GM23338 (cell line): Measurements from ENCODE around the gene DNAJB12.

Source experiments
- CREB1 ChIP-seq: fragments of 250-450 bp; sonication (Bioruptor Pico); IDR thresholded peaks from 2 replicates; pipeline ENCODE4 v1.5.0; 2020; ENCODE audit warnings: low read depth, mild to moderate bottlenecking, moderate library complexity
- EZH2 ChIP-seq: fragments of 200-600 bp; sonication (generic); IDR thresholded peaks from one replicate; pipeline ENCODE4 v1.8.0; 2017; ENCODE audit warnings: antibody characterized with exemption, mild to moderate bottlenecking, low read depth; ENCODE audit not compliant: unreplicated experiment
- EZH2phosphoT487 ChIP-seq: fragments of 200-600 bp; sonication (generic); IDR thresholded peaks from one replicate; pipeline ENCODE4 v1.8.1; 2018; ENCODE audit warnings: antibody characterized with exemption; ENCODE audit not compliant: unreplicated experiment
- JUNB ChIP-seq: IDR thresholded peaks from one replicate; pipeline ENCODE4 v1.6.1; 2016; ENCODE audit warnings: antibody characterized with exemption; ENCODE audit not compliant: unreplicated experiment
- NANOG ChIP-seq: IDR thresholded peaks from 2 replicates; pipeline ENCODE4 v1.6.1; 2016; ENCODE audit warnings: antibody characterized with exemption, borderline replicate concordance
- POLR2AphosphoS5 ChIP-seq: IDR thresholded peaks from 2 replicates; pipeline ENCODE4 v1.6.1; 2016; ENCODE audit warnings: antibody characterized with exemption, low read depth
- ZNF114 ChIP-seq: fragments of 250-450 bp; sonication (Bioruptor Pico); IDR thresholded peaks from 2 replicates; pipeline ENCODE4 v1.5.0; 2020; ENCODE audit warnings: mild to moderate bottlenecking, moderate library complexity
- TF ChIP-seq, protein P1 (sequence below), 2 experiments: fragments of 200-600 bp in 1 of 2; sonication (generic) in 1 of 2; conservative IDR thresholded peaks; 2 replicates each; pipeline versions ENCODE4 v1.5.1 to v1.6.1; 2016 to 2017; ENCODE audit warnings: antibody characterized with exemption in 2 of 2, low read depth in 2 of 2, mild to moderate bottlenecking in 2 of 2, moderate library complexity in 1 of 2
- TF ChIP-seq, protein P2 (sequence below): IDR thresholded peaks from one replicate; pipeline ENCODE4 v1.6.1; 2018; ENCODE audit warnings: antibody characterized with exemption; ENCODE audit not compliant: unreplicated experiment
- TF ChIP-seq, protein P3 (sequence below): IDR thresholded peaks from 2 replicates; pipeline ENCODE4 v1.6.1; 2016; ENCODE audit warnings: antibody characterized with exemption
- TF ChIP-seq, protein P4 (sequence below): fragments of 250-450 bp; sonication (Bioruptor Pico); IDR thresholded peaks from 2 replicates; pipeline ENCODE4 v1.5.0; 2020; ENCODE audit warnings: mild to moderate bottlenecking, moderate library complexity

DNA sequence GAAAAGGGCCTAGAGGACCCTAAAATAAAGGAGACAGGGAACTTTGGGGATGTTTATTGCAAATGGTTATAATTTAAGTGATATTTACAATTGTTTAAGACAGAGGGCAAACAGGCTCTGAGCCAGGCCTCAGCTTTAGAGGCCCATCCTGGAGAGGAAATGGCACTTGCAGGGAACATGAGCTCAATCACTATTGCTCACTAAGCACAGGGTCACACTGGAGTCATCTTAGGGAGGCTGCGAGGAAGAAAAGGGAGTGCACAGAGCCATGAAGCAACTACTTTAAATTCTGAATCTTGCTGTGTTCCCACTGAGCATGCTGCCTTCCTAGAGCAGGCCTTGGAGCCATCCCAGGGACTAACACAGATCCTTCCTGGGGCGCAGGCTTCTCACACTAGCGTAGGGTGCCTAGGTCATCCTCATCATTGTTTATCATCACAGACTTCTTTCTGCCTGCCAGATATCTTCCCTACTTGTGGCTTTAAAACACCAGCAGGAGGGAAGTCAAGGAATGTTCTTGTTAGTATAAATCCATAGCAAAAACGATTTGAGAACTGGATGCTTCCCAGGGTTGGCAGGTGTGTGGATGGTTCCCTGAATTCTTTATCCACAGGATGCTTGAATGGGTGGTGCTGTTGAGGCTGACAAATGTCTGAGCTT, 12.7 kb upstream of the DNAJB12 start:
- TF ChIP-seq, protein P1, sequence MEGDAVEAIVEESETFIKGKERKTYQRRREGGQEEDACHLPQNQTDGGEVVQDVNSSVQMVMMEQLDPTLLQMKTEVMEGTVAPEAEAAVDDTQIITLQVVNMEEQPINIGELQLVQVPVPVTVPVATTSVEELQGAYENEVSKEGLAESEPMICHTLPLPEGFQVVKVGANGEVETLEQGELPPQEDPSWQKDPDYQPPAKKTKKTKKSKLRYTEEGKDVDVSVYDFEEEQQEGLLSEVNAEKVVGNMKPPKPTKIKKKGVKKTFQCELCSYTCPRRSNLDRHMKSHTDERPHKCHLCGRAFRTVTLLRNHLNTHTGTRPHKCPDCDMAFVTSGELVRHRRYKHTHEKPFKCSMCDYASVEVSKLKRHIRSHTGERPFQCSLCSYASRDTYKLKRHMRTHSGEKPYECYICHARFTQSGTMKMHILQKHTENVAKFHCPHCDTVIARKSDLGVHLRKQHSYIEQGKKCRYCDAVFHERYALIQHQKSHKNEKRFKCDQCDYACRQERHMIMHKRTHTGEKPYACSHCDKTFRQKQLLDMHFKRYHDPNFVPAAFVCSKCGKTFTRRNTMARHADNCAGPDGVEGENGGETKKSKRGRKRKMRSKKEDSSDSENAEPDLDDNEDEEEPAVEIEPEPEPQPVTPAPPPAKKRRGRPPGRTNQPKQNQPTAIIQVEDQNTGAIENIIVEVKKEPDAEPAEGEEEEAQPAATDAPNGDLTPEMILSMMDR (conservative IDR thresholded peaks at IDR 0.05; ENCODE audit: low read depth in 2 of 2), result no peak
- no peak for TF ChIP-seq EZH2
- no peak for TF ChIP-seq POLR2AphosphoS5
- no peak for TF ChIP-seq NANOG
- TF ChIP-seq, protein P2, sequence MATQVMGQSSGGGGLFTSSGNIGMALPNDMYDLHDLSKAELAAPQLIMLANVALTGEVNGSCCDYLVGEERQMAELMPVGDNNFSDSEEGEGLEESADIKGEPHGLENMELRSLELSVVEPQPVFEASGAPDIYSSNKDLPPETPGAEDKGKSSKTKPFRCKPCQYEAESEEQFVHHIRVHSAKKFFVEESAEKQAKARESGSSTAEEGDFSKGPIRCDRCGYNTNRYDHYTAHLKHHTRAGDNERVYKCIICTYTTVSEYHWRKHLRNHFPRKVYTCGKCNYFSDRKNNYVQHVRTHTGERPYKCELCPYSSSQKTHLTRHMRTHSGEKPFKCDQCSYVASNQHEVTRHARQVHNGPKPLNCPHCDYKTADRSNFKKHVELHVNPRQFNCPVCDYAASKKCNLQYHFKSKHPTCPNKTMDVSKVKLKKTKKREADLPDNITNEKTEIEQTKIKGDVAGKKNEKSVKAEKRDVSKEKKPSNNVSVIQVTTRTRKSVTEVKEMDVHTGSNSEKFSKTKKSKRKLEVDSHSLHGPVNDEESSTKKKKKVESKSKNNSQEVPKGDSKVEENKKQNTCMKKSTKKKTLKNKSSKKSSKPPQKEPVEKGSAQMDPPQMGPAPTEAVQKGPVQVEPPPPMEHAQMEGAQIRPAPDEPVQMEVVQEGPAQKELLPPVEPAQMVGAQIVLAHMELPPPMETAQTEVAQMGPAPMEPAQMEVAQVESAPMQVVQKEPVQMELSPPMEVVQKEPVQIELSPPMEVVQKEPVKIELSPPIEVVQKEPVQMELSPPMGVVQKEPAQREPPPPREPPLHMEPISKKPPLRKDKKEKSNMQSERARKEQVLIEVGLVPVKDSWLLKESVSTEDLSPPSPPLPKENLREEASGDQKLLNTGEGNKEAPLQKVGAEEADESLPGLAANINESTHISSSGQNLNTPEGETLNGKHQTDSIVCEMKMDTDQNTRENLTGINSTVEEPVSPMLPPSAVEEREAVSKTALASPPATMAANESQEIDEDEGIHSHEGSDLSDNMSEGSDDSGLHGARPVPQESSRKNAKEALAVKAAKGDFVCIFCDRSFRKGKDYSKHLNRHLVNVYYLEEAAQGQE, result no peak
- no peak for TF ChIP-seq EZH2phosphoT487
- TF ChIP-seq, protein P3, sequence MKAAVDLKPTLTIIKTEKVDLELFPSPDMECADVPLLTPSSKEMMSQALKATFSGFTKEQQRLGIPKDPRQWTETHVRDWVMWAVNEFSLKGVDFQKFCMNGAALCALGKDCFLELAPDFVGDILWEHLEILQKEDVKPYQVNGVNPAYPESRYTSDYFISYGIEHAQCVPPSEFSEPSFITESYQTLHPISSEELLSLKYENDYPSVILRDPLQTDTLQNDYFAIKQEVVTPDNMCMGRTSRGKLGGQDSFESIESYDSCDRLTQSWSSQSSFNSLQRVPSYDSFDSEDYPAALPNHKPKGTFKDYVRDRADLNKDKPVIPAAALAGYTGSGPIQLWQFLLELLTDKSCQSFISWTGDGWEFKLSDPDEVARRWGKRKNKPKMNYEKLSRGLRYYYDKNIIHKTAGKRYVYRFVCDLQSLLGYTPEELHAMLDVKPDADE, result no peak
- no peak for TF ChIP-seq JUNB
- TF ChIP-seq ZNF114 (CRISPR knock-in tag), result no peak
- no peak for TF ChIP-seq CREB1 (CRISPR knock-in tag)
- TF ChIP-seq, protein P4, sequence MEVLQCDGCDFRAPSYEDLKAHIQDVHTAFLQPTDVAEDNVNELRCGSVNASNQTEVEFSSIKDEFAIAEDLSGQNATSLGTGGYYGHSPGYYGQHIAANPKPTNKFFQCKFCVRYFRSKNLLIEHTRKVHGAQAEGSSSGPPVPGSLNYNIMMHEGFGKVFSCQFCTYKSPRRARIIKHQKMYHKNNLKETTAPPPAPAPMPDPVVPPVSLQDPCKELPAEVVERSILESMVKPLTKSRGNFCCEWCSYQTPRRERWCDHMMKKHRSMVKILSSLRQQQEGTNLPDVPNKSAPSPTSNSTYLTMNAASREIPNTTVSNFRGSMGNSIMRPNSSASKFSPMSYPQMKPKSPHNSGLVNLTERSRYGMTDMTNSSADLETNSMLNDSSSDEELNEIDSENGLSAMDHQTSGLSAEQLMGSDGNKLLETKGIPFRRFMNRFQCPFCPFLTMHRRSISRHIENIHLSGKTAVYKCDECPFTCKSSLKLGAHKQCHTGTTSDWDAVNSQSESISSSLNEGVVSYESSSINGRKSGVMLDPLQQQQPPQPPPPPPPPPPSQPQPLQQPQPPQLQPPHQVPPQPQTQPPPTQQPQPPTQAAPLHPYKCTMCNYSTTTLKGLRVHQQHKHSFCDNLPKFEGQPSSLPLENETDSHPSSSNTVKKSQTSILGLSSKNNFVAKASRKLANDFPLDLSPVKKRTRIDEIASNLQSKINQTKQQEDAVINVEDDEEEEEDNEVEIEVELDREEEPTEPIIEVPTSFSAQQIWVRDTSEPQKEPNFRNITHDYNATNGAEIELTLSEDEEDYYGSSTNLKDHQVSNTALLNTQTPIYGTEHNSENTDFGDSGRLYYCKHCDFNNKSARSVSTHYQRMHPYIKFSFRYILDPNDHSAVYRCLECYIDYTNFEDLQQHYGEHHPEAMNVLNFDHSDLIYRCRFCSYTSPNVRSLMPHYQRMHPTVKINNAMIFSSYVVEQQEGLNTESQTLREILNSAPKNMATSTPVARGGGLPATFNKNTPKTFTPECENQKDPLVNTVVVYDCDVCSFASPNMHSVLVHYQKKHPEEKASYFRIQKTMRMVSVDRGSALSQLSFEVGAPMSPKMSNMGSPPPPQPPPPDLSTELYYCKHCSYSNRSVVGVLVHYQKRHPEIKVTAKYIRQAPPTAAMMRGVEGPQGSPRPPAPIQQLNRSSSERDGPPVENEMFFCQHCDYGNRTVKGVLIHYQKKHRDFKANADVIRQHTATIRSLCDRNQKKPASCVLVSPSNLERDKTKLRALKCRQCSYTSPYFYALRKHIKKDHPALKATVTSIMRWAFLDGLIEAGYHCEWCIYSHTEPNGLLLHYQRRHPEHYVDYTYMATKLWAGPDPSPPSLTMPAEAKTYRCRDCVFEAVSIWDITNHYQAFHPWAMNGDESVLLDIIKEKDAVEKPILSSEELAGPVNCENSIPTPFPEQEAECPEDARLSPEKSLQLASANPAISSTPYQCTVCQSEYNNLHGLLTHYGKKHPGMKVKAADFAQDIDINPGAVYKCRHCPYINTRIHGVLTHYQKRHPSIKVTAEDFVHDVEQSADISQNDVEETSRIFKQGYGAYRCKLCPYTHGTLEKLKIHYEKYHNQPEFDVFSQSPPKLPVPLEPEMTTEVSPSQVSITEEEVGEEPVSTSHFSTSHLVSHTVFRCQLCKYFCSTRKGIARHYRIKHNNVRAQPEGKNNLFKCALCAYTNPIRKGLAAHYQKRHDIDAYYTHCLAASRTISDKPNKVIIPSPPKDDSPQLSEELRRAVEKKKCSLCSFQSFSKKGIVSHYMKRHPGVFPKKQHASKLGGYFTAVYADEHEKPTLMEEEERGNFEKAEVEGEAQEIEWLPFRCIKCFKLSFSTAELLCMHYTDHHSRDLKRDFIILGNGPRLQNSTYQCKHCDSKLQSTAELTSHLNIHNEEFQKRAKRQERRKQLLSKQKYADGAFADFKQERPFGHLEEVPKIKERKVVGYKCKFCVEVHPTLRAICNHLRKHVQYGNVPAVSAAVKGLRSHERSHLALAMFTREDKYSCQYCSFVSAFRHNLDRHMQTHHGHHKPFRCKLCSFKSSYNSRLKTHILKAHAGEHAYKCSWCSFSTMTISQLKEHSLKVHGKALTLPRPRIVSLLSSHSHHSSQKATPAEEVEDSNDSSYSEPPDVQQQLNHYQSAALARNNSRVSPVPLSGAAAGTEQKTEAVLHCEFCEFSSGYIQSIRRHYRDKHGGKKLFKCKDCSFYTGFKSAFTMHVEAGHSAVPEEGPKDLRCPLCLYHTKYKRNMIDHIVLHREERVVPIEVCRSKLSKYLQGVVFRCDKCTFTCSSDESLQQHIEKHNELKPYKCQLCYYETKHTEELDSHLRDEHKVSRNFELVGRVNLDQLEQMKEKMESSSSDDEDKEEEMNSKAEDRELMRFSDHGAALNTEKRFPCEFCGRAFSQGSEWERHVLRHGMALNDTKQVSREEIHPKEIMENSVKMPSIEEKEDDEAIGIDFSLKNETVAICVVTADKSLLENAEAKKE, result no peak
